CD14-positive monocyte (primary cell): ENCODE measurements around the gene ZNF202. TPM values are rescaled to one million over a fixed set of nuclear protein-coding genes. Genes with fewer than 3 reads are reported as not detected.

Experiments used
- DNase-seq, 3 donors: peaks; one replicate each; pipeline ENCODE4 v3.0.0-alpha.2; 2011 to 2022
- H2AFZ ChIP-seq: 2 replicates; pipeline ENCODE4 v1.6.0; 2012; ENCODE audit warnings: mild to moderate bottlenecking, low read depth, low read length, inconsistent platforms; ENCODE audit not compliant: insufficient read depth, poor library complexity, severe bottlenecking
- H3K27ac ChIP-seq, 2 donors: 1 replicate in 1 of 2; 2 replicates in 1 of 2; pipeline ENCODE4 v1.5.1; 2012 to 2013; ENCODE audit warnings: low read length in 2 of 2, control low read depth in 1 of 2, inconsistent platforms in 1 of 2, low read depth in 1 of 2, mild to moderate bottlenecking in 1 of 2
- H3K27me3 ChIP-seq, 2 donors: one replicate each; pipeline versions ENCODE4 v1.6.0 to v1.6.1; 2011 to 2013; ENCODE audit warnings: low read length in 2 of 2; ENCODE audit not compliant: control insufficient read depth in 2 of 2, insufficient read depth in 2 of 2
- H3K36me3 ChIP-seq, 2 donors: replicated peaks in 1 of 2; 1 replicate in 1 of 2; 2 replicates in 1 of 2; pipeline versions ENCODE4 v1.5.1 to v1.6.1; 2012 to 2013; ENCODE audit warnings: low read length in 2 of 2, control low read depth in 1 of 2, inconsistent platforms in 1 of 2, mild to moderate bottlenecking in 1 of 2; ENCODE audit not compliant: insufficient read depth in 2 of 2, control insufficient read depth in 1 of 2
- H3K4me1 ChIP-seq, 2 donors: 1 replicate in 1 of 2; 2 replicates in 1 of 2; pipeline versions ENCODE4 v1.5.1 to v1.6.1; 2012 to 2013; ENCODE audit warnings: low read length in 2 of 2, control low read depth in 1 of 2, inconsistent platforms in 1 of 2, mild to moderate bottlenecking in 1 of 2, moderate library complexity in 1 of 2; ENCODE audit not compliant: insufficient read depth in 2 of 2, control insufficient read depth in 1 of 2
- H3K4me2 ChIP-seq: replicated peaks from 2 replicates; pipeline ENCODE3; 2012; ENCODE audit warnings: low read length, moderate library complexity, mild to moderate bottlenecking; ENCODE audit not compliant: poor library complexity, severe bottlenecking; ENCODE audit errors: extremely low read depth
- H3K4me3 ChIP-seq, 3 experiments: fragments of 200-600 bp in 1 of 3; sonication (generic) in 1 of 3; replicated peaks in 1 of 3; 1 replicate in 2 of 3; 2 replicates in 1 of 3; pipeline ENCODE4 v1.5.1; 2011 to 2013; ENCODE audit warnings: low read length in 3 of 3, mild to moderate bottlenecking in 3 of 3, control low read depth in 2 of 3, low read depth in 2 of 3, inconsistent platforms in 1 of 3, moderate library complexity in 1 of 3
- H3K79me2 ChIP-seq: 2 replicates; pipeline ENCODE4 v1.6.0; 2012; ENCODE audit warnings: mild to moderate bottlenecking, control low read depth, inconsistent platforms, low read length, moderate library complexity; ENCODE audit not compliant: insufficient read depth
- H3K9ac ChIP-seq: 2 replicates; pipeline ENCODE4 v1.6.0; 2017; ENCODE audit warnings: low read length, mild to moderate bottlenecking; ENCODE audit not compliant: insufficient read depth, poor library complexity, severe bottlenecking
- H3K9me3 ChIP-seq, 2 donors: replicated peaks in 1 of 2; 1 replicate in 1 of 2; 2 replicates in 1 of 2; pipeline versions ENCODE4 v1.5.1 to v1.6.1; 2012 to 2013; ENCODE audit warnings: low read length in 2 of 2, control low read depth in 1 of 2; ENCODE audit not compliant: control insufficient read depth in 1 of 2, insufficient read depth in 1 of 2
- H4K20me1 ChIP-seq: 2 replicates; pipeline ENCODE4 v1.6.0; 2012; ENCODE audit warnings: mild to moderate bottlenecking, low read length, control low read depth, moderate library complexity; ENCODE audit not compliant: insufficient read depth
- H3K27ac Mint-ChIP-seq, 7 donors: one replicate each; pipeline ENCODE4 v1.8.0; 2020; ENCODE audit warnings: mild to moderate bottlenecking in 7 of 7, mixed read lengths in 7 of 7, moderate library complexity in 6 of 7, inconsistent platforms in 2 of 7
- H3K27me3 Mint-ChIP-seq, 3 donors: one replicate each; pipeline ENCODE4 v1.8.0; 2021 to 2022; ENCODE audit warnings: low read depth in 3 of 3, mild to moderate bottlenecking in 3 of 3, mixed read lengths in 3 of 3, moderate library complexity in 3 of 3, inconsistent platforms in 1 of 3
- H3K36me3 Mint-ChIP-seq, 2 donors: one replicate each; pipeline ENCODE4 v1.8.0; 2020; ENCODE audit warnings: mixed read lengths in 2 of 2, inconsistent platforms in 1 of 2, mild to moderate bottlenecking in 1 of 2
- H3K4me1 Mint-ChIP-seq: one replicate; pipeline ENCODE4 v1.8.0; 2020; ENCODE audit warnings: mild to moderate bottlenecking, mixed read lengths
- H3K4me3 Mint-ChIP-seq, 2 donors: one replicate each; pipeline ENCODE4 v1.8.0; 2020; ENCODE audit warnings: mild to moderate bottlenecking in 2 of 2, mixed read lengths in 2 of 2, moderate library complexity in 1 of 2
- H3K9me3 Mint-ChIP-seq, 7 donors: one replicate each; pipeline ENCODE4 v1.8.0; 2020 to 2022; ENCODE audit warnings: mixed read lengths in 7 of 7, mild to moderate bottlenecking in 6 of 7, moderate library complexity in 6 of 7, inconsistent platforms in 2 of 7
- WGBS: methylation state at CpG from one replicate; pipeline ENCODE4 v1.1.5; 2013; ENCODE audit warnings: missing lambda C conversion rate; ENCODE audit not compliant: insufficient coverage; 5-methylcytosine and 5-hydroxymethylcytosine counted together
- intact Hi-C, 2 donors: fragments of 100-400 bp; cut with micrococcal nuclease; formaldehyde crosslinking; loops; one replicate each; pipeline versions ENCODE4 v1.15.0 to v1.15.1; 2023
- polyA minus RNA-seq: library from RNA; depleted of rRNA, polyadenylated mRNA; stranded (reverse); fragments of >200 nt; gene quantifications from 2 replicates; pipeline ENCODE4 v1.2.3, GENCODE V29; 2012
- polyA plus RNA-seq, 3 donors: library from polyadenylated mRNA; depleted of rRNA in 1 of 3; unstranded in 2 of 3; stranded (reverse) in 1 of 3; fragments of 300-500 nt in 2 of 3; fragments of >200 nt in 1 of 3; fragmentation: Illumina TruSeq in 2 of 3; gene quantifications; 1 replicate in 2 of 3; 2 replicates in 1 of 3; pipeline ENCODE4 v1.2.3, GENCODE V29; 2012 to 2021
- total RNA-seq, 12 experiments: library from RNA in 1 of 12; stranded (reverse) in 1 of 12; fragments of 120-200 nt in 1 of 12; gene quantifications; one replicate each; pipeline ENCODE4 v1.2.4 and lab custom pipeline; 2013 to 2026; ENCODE audit warnings: mixed read lengths in 6 of 12, inconsistent platforms in 1 of 12
- TF ChIP-seq, protein P1 (sequence below): fragments of 200-600 bp; IDR thresholded peaks from one replicate; pipeline ENCODE4 v1.8.0; 2022; ENCODE audit warnings: antibody characterized with exemption, mild to moderate bottlenecking

ZNF202 gene
- total RNA-seq (2013): 5.5 TPM
- polyA plus RNA-seq: 1 to 10 TPM; 1.5 to 6.6 (median 1.9) TPM
- 2.9 and 3.8 TPM in 2 replicates for polyA minus RNA-seq
- 3.6 to 11.8 (median 6.8) reads per million in 11 experiments for total RNA-seq (lab: John Stamatoyannopoulos, UW)

GRCh38 chr11:123741159-123742030, at the start of gene ZNF202:
TSS of gene ZNF202 (minus strand) at chr11:123741660. CDS start at chr11:123730888, 10,772 bp downstream.
- no peaks in the 10 kb centered on the region for H3K27me3 ChIP-seq
- TF ChIP-seq, protein P1, sequence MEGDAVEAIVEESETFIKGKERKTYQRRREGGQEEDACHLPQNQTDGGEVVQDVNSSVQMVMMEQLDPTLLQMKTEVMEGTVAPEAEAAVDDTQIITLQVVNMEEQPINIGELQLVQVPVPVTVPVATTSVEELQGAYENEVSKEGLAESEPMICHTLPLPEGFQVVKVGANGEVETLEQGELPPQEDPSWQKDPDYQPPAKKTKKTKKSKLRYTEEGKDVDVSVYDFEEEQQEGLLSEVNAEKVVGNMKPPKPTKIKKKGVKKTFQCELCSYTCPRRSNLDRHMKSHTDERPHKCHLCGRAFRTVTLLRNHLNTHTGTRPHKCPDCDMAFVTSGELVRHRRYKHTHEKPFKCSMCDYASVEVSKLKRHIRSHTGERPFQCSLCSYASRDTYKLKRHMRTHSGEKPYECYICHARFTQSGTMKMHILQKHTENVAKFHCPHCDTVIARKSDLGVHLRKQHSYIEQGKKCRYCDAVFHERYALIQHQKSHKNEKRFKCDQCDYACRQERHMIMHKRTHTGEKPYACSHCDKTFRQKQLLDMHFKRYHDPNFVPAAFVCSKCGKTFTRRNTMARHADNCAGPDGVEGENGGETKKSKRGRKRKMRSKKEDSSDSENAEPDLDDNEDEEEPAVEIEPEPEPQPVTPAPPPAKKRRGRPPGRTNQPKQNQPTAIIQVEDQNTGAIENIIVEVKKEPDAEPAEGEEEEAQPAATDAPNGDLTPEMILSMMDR: peak; percentile 18
- H3K36me3 ChIP-seq: peaks cover 6 to 28% of the 10 kb centered on the region in 2 donors
- H2AFZ ChIP-seq: peak within 1 kb of the TSS; percentile 90
- Mint-ChIP-seq H3K36me3 (peaks cover 17 to 21% of the 10 kb centered on the region in 2 donors), H3K4me3 (peak within 1 kb of the TSS; percentile 92 to 97), H3K27me3 (peaks cover 0 to 15% (median 11%) of the 10 kb centered on the region in 3 donors), H3K4me1 (peaks cover 21% of the 10 kb centered on the region), H3K27ac (peak within 1 kb of the TSS; percentile 84 to 93 (median 90)), H3K9me3 (peaks cover 0 to 5% (median 0%) of the 10 kb centered on the region in 7 donors)
- H3K27ac ChIP-seq: peak within 1 kb of the TSS; percentile 48 to 81
- peak; percentile 83 to 85 (median 85) for DNase-seq
- H4K20me1 ChIP-seq: no peaks in the 10 kb centered on the region
- peak within 1 kb of the TSS; percentile 86 for H3K4me2 ChIP-seq
- peak within 1 kb of the TSS; percentile 85 for H3K9ac ChIP-seq
- intact Hi-C loops: no loop called here
- H3K79me2 ChIP-seq: peaks cover 35% of the 10 kb centered on the region
- under 1% methylated on average over 45 of the region's 67 CpGs for WGBS
- peak within 1 kb of the TSS; percentile 56 to 92 (median 88) for H3K4me3 ChIP-seq
- peaks cover 15 to 22% of the 10 kb centered on the region in 2 donors for H3K4me1 ChIP-seq
- no peaks in the 10 kb centered on the region for H3K9me3 ChIP-seq

- no CpG with 5 or more reads among the region's 1 CpG for WGBS
- H3K79me2 ChIP-seq: no peaks in the 10 kb centered on the region
- no peaks in the 10 kb centered on the region for H3K36me3 ChIP-seq
- H3K27ac ChIP-seq: no peak overlapping the region
- no peaks in the 10 kb centered on the region for H3K4me1 Mint-ChIP-seq
- H3K27me3 Mint-ChIP-seq: peaks cover 0 to 3% (median 1%) of the 10 kb centered on the region in 3 donors
- DNase-seq: no peak
- no peaks in the 10 kb centered on the region for H3K36me3 Mint-ChIP-seq
- TF ChIP-seq, protein P1: no peak
- H3K4me1 ChIP-seq: no peaks in the 10 kb centered on the region
- no peaks in the 10 kb centered on the region for H4K20me1 ChIP-seq
- H3K9me3 Mint-ChIP-seq: peaks cover 0 to 8% (median 2%) of the 10 kb centered on the region in 7 donors
- no peak overlapping the region for H3K4me3 Mint-ChIP-seq
- H3K4me3 ChIP-seq: no peak overlapping the region
- no peak overlapping the region for H3K27ac Mint-ChIP-seq
- H3K9me3 ChIP-seq: no peaks in the 10 kb centered on the region
- intact Hi-C loops: no loop called here
- no peak overlapping the region for H3K9ac ChIP-seq
- H2AFZ ChIP-seq: no peak overlapping the region
- H3K4me2 ChIP-seq: no peak overlapping the region
- H3K27me3 ChIP-seq: no peaks in the 10 kb centered on the region
Measured at GRCh38 chr11:123783536-123783935, 42.1 kb upstream of the ZNF202 start.
